ENCODE data around the gene NPAS2.

Gene NPAS2

DNA sequence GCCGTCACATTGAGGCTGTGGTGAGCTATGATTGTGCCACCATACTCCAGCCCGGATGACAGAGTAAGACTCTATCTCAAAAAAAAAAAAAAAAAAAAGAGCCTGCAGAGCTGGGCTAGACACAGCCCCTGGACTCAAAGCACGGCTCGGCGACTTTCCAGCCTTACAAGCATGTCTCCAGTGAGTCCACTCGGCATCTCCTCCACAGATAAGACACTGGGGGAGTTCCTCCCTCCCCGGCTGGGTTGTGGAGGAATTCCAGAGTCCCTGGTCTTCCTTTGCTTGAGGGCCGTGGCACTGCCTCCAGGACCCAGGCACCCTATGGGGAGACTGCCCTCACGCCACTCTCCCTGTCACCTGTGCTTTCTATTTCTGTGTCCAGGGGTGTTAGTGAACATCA is 151.3 kb downstream of the NPAS2 start:
- Mint-ChIP-seq H3K27me3 (ENCODE audit: low read depth) (peaks cover 8% of the 10 kb centered on the region), H3K27ac (no peak overlapping the region), H3K9me3 (no peaks in the 10 kb centered on the region), H3K4me1 (peaks cover 4% of the 10 kb centered on the region), H3K4me3 (no peak overlapping the region), H3K36me3 (ENCODE audit: low read depth) (no peaks in the 10 kb centered on the region)
- no peak for TF ChIP-seq CTCF (IDR thresholded peaks at IDR 0.05; ENCODE audit: unreplicated experiment in 3 of 3)

GRCh38 chr2:100972452-100972851 is 152.5 kb downstream of the NPAS2 start:
- Mint-ChIP-seq H3K36me3 (ENCODE audit: low read depth) (no peaks in the 10 kb centered on the region), H3K27me3 (ENCODE audit: low read depth) (peaks cover 8% of the 10 kb centered on the region), H3K27ac (no peak overlapping the region), H3K9me3 (no peaks in the 10 kb centered on the region), H3K4me3 (no peak overlapping the region), H3K4me1 (peaks cover 12% of the 10 kb centered on the region)
- no peak for TF ChIP-seq CTCF (IDR thresholded peaks at IDR 0.05; ENCODE audit: unreplicated experiment in 3 of 3)

GRCh38 chr2:100974712-100975520 is 155.0 kb downstream of the NPAS2 start:
- TF ChIP-seq CTCF (IDR thresholded peaks at IDR 0.05; ENCODE audit: unreplicated experiment in 3 of 3), result no peak
- H3K4me3 Mint-ChIP-seq, result no peak overlapping the region
- peaks cover 8% of the 10 kb centered on the region for H3K27me3 Mint-ChIP-seq (ENCODE audit: low read depth)
- H3K36me3 Mint-ChIP-seq (ENCODE audit: low read depth), result no peaks in the 10 kb centered on the region
- no peaks in the 10 kb centered on the region for H3K9me3 Mint-ChIP-seq
- no peak overlapping the region for H3K27ac Mint-ChIP-seq
- peaks cover 22% of the 10 kb centered on the region for H3K4me1 Mint-ChIP-seq

DNA sequence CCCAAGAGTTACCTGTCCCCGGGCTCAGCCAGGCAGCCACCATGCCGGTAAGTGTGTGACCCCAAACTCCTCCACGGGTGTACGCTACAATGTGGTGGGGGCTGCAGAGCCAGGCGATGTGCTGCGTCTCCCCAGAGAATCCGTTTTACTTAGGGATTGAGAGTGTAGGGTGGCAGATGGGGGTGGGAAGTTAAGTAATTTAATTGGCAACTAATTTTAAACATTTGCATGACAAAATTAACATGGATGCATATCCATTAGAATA is 155.5 kb downstream of the NPAS2 start:
- no peak for TF ChIP-seq CTCF (IDR thresholded peaks at IDR 0.05; ENCODE audit: unreplicated experiment in 3 of 3)
- Mint-ChIP-seq H3K9me3 (no peaks in the 10 kb centered on the region), H3K4me3 (no peak overlapping the region), H3K27me3 (ENCODE audit: low read depth) (peaks cover 8% of the 10 kb centered on the region), H3K27ac (no peak overlapping the region), H3K4me1 (peaks cover 22% of the 10 kb centered on the region), H3K36me3 (ENCODE audit: low read depth) (no peaks in the 10 kb centered on the region)

DNA sequence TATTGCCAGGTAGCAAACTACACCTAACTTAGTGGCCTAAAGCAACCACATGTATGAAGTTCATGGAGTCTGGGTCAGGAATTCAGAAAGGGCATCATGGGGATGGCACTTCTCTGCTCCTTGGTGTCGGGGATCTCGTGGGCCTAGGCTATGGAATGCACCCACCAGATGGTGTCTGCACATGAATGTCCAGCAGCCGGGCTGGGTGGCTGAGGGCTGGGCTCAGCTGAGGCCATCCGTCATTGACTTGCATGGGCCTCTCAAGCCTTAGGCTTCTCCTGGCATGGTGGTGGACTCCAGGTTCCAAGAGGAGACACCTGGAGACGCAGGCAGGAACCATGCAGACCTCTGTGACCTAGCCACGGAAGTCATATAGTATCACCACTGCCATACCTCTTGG is 156.1 kb downstream of the NPAS2 start:
- H3K4me1 Mint-ChIP-seq, result peaks cover 25% of the 10 kb centered on the region
- TF ChIP-seq CTCF (IDR thresholded peaks at IDR 0.05; ENCODE audit: unreplicated experiment in 3 of 3), result no peak
- no peaks in the 10 kb centered on the region for H3K9me3 Mint-ChIP-seq
- no peaks in the 10 kb centered on the region for H3K36me3 Mint-ChIP-seq (ENCODE audit: low read depth)
- H3K27ac Mint-ChIP-seq, result no peak overlapping the region
- H3K4me3 Mint-ChIP-seq, result no peak overlapping the region
- peaks cover 8% of the 10 kb centered on the region for H3K27me3 Mint-ChIP-seq (ENCODE audit: low read depth)

GRCh38 chr2:100976645-100977391 is 156.9 kb downstream of the NPAS2 start:
- Mint-ChIP-seq H3K36me3 (ENCODE audit: low read depth) (no peaks in the 10 kb centered on the region), H3K4me3 (no peak overlapping the region), H3K27ac (no peak overlapping the region), H3K27me3 (ENCODE audit: low read depth) (peaks cover 8% of the 10 kb centered on the region), H3K9me3 (no peaks in the 10 kb centered on the region), H3K4me1 (peaks cover 23% of the 10 kb centered on the region)
- TF ChIP-seq CTCF (IDR thresholded peaks at IDR 0.05; ENCODE audit: unreplicated experiment in 3 of 3), result no peak
